ENCODE measurements around the gene FAM161B. TPM values are rescaled to one million over a fixed set of nuclear protein-coding genes. Genes with fewer than 3 reads are reported as not detected.
A peak's percentile ranks its signal among the peaks of the same experiment; 100 is the strongest.

FAM161B gene
- total and polyA plus RNA-seq, 2 of the 13 experiments (the other 11 are each of a cell fraction or from before 2014, with no cell fraction given), result 1.6 to 2.0 TPM

- TF ChIP-seq ZBED4 (CRISPR knock-in tag; IDR thresholded peaks at IDR 0.05; ENCODE audit: borderline replicate concordance) (peak; percentile 77; the same call in 1 of the 2 replicates), ZMYM4 (CRISPR knock-in tag; IDR thresholded peaks at IDR 0.05) (peak; percentile 85), ZNF766 (CRISPR knock-in tag; IDR thresholded peaks at IDR 0.05; ENCODE audit: borderline replicate concordance) (no peak), FOXA3 (CRISPR knock-in tag; IDR thresholded peaks at IDR 0.05) (no peak; the same call in none of the 2 replicates), ZNF598 (CRISPR knock-in tag; IDR thresholded peaks at IDR 0.05; ENCODE audit: borderline replicate concordance) (peak; percentile 73; the same call in 1 of the 2 replicates), RFX3 (CRISPR knock-in tag; IDR thresholded peaks at IDR 0.05) (peak; percentile 74), MAFK (conservative IDR thresholded peaks at IDR 0.05 in 1 of 2, IDR thresholded peaks at IDR 0.05 in 1 of 2; ENCODE audit: low read length in 2 of 2) (no peak), ZNF547 (CRISPR knock-in tag; IDR thresholded peaks at IDR 0.05) (peak; percentile 87), ZNF263 (CRISPR knock-in tag; IDR thresholded peaks at IDR 0.05) (no peak), ZNF546 (CRISPR knock-in tag; conservative IDR thresholded peaks at IDR 0.05) (peak; percentile 76; the same call in 1 of the 2 replicates), ZNF264 (CRISPR knock-in tag; IDR thresholded peaks at IDR 0.05) (no peak; the same call in 1 of the 2 replicates), E2F5 (CRISPR knock-in tag; conservative IDR thresholded peaks at IDR 0.05) (0 out of 2 replicates have a peak, but pooled peaks have one; percentile 52), PRDM10 (CRISPR knock-in tag; IDR thresholded peaks at IDR 0.05; ENCODE audit: low read depth) (peak; percentile 84), ARID2 (CRISPR knock-in tag; IDR thresholded peaks at IDR 0.05; ENCODE audit: borderline replicate concordance) (peak; percentile 92; the same call in 1 of the 2 replicates), NFE2L2 (IDR thresholded peaks at IDR 0.05; ENCODE audit: low read length) (no peak), GLI4 (CRISPR knock-in tag; IDR thresholded peaks at IDR 0.05; ENCODE audit: borderline replicate concordance) (no peak), KDM4B (CRISPR knock-in tag; IDR thresholded peaks at IDR 0.05) (0 out of 2 replicates have a peak, but pooled peaks have one; percentile 35)
- TF ChIP-seq, protein P1, sequence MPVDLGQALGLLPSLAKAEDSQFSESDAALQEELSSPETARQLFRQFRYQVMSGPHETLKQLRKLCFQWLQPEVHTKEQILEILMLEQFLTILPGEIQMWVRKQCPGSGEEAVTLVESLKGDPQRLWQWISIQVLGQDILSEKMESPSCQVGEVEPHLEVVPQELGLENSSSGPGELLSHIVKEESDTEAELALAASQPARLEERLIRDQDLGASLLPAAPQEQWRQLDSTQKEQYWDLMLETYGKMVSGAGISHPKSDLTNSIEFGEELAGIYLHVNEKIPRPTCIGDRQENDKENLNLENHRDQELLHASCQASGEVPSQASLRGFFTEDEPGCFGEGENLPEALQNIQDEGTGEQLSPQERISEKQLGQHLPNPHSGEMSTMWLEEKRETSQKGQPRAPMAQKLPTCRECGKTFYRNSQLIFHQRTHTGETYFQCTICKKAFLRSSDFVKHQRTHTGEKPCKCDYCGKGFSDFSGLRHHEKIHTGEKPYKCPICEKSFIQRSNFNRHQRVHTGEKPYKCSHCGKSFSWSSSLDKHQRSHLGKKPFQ (CRISPR knock-in tag; IDR thresholded peaks at IDR 0.05; ENCODE audit: insufficient replicate concordance), result peak; percentile 76
These were observed at the start of gene FAM161B, which contains the start of gene COQ6 (continued) for GRCh38 chr14:73949752-73950734.

Measured in HepG2 (cell line).